IMR-90 (cell line): ENCODE data around the gene LHPP. TPM values are rescaled to one million over a fixed set of nuclear protein-coding genes. Genes with fewer than 3 reads are reported as not detected.

ENCODE experiments used
- ATAC-seq: fragments of 200-7000 bp; cut with Tn5 transposase; 2 replicates; pipeline ENCODE4 v1.9.1; 2020; ENCODE audit warnings: low read depth, mild to moderate bottlenecking, moderate library complexity
- BruUV-seq: library from RNA; stranded (reverse); fragments of 400-500 nt; replicated peaks from 2 replicates; lab custom pipeline; 2021; lab: Mats Ljungman, UMichigan
- CTCF ChIA-PET: fragments of 300-600 bp; formaldehyde crosslinking; extraction: SDS; loops from one replicate; lab custom pipeline; 2021; ENCODE audit warnings: antibody characterized with exemption; lab: Yijun Ruan, JAX
- POLR2A ChIA-PET: fragments of 300-600 bp; sonication (Branson Sonifier 250); formaldehyde crosslinking; loops from one replicate; lab custom pipeline; 2022; ENCODE audit warnings: antibody characterized with exemption; ENCODE audit not compliant: unreplicated experiment; lab: Charles Lee
- DNase-seq: peaks from one replicate; pipeline ENCODE4 v3.0.0; 2013
- H2AFZ ChIP-seq: replicated peaks from 2 replicates; pipeline ENCODE3; 2013; ENCODE audit warnings: low read length, mild to moderate bottlenecking; ENCODE audit not compliant: poor library complexity
- H2AK5ac ChIP-seq: 2 replicates; pipeline ENCODE4 v1.6.1; 2013; ENCODE audit warnings: low read depth, low read length, inconsistent platforms
- H2AK9ac ChIP-seq: replicated peaks from 2 replicates; pipeline ENCODE3; 2013; ENCODE audit warnings: mild to moderate bottlenecking, low read depth, low read length, moderate library complexity; ENCODE audit not compliant: poor library complexity
- H2BK120ac ChIP-seq: 2 replicates; pipeline ENCODE4 v1.6.1; 2013; ENCODE audit warnings: low read depth, low read length, inconsistent platforms
- H2BK15ac ChIP-seq: 3 replicates; pipeline ENCODE4 v1.6.1; 2013; ENCODE audit warnings: low read depth, low read length, inconsistent platforms
- H2BK20ac ChIP-seq: 2 replicates; pipeline ENCODE4 v1.6.1; 2013; ENCODE audit warnings: low read depth, mild to moderate bottlenecking, inconsistent platforms, low read length, moderate library complexity
- H2BK5ac ChIP-seq: 2 replicates; pipeline ENCODE4 v1.6.1; 2013; ENCODE audit warnings: mild to moderate bottlenecking, low read depth, low read length, inconsistent platforms; ENCODE audit not compliant: poor library complexity, severe bottlenecking
- H3K14ac ChIP-seq: replicated peaks from 2 replicates; pipeline ENCODE4 v1.6.1; 2013; ENCODE audit warnings: low read depth, low read length, inconsistent platforms
- H3K18ac ChIP-seq: 2 replicates; pipeline ENCODE4 v1.6.1; 2013; ENCODE audit warnings: low read depth, low read length, control low read depth
- H3K23ac ChIP-seq: 2 replicates; pipeline ENCODE4 v1.6.1; 2013; ENCODE audit warnings: low read depth, low read length, inconsistent platforms
- H3K27ac ChIP-seq: 2 replicates; pipeline ENCODE4 v1.5.1; 2013; ENCODE audit warnings: mild to moderate bottlenecking, control low read depth, low read length; ENCODE audit not compliant: insufficient read depth
- H3K27me3 ChIP-seq: 2 replicates; pipeline ENCODE4 v1.6.1; 2013; ENCODE audit warnings: low read length; ENCODE audit not compliant: control insufficient read depth, insufficient read depth
- H3K36me3 ChIP-seq: 2 replicates; pipeline ENCODE4 v1.6.1; 2013; ENCODE audit warnings: low read length, mixed read lengths; ENCODE audit not compliant: control insufficient read depth, insufficient read depth
- H3K4ac ChIP-seq: 2 replicates; pipeline ENCODE4 v1.6.1; 2013; ENCODE audit warnings: low read depth, low read length, inconsistent platforms
- H3K4me1 ChIP-seq: 2 replicates; pipeline ENCODE4 v1.6.1; 2013; ENCODE audit warnings: low read length, mixed read lengths; ENCODE audit not compliant: control insufficient read depth, insufficient read depth
- H3K4me2 ChIP-seq: 2 replicates; pipeline ENCODE4 v1.6.1; 2013; ENCODE audit warnings: low read depth, mild to moderate bottlenecking, control low read depth, low read length, moderate library complexity
- H3K4me3 ChIP-seq: 2 replicates; pipeline ENCODE4 v1.5.1; 2013; ENCODE audit warnings: low read depth, mild to moderate bottlenecking, control low read depth, low read length, moderate library complexity; ENCODE audit not compliant: insufficient read depth
- H3K56ac ChIP-seq: 2 replicates; pipeline ENCODE4 v1.6.1; 2013; ENCODE audit warnings: low read length, inconsistent platforms; ENCODE audit not compliant: insufficient read depth; ENCODE audit errors: extremely low read depth
- H3K79me1 ChIP-seq, 2 experiments: 2 replicates each; pipeline ENCODE4 v1.6.1; 2013; ENCODE audit warnings: low read length in 2 of 2, inconsistent platforms in 1 of 2, low read depth in 1 of 2
- H3K9ac ChIP-seq: 2 replicates; pipeline ENCODE4 v1.6.1; 2013; ENCODE audit warnings: low read depth, low read length, control low read depth
- H3K9me1 ChIP-seq: 2 replicates; pipeline ENCODE4 v1.6.1; 2013; ENCODE audit warnings: low read length, inconsistent platforms; ENCODE audit not compliant: insufficient read depth
- H3K9me3 ChIP-seq: 2 replicates; pipeline ENCODE4 v1.6.1; 2013; ENCODE audit warnings: low read length; ENCODE audit not compliant: control insufficient read depth, insufficient read depth
- H4K20me1 ChIP-seq: 2 replicates; pipeline ENCODE4 v1.6.1; 2013; ENCODE audit warnings: low read length, inconsistent platforms; ENCODE audit not compliant: insufficient read depth
- H4K5ac ChIP-seq: 2 replicates; pipeline ENCODE4 v1.6.1; 2013; ENCODE audit warnings: mild to moderate bottlenecking, low read depth, low read length, control low read depth
- H4K8ac ChIP-seq, 2 experiments: 2 replicates each; pipeline ENCODE4 v1.6.1; 2013; ENCODE audit warnings: low read depth in 2 of 2, low read length in 2 of 2, control low read depth in 1 of 2, inconsistent platforms in 1 of 2
- H4K91ac ChIP-seq: 2 replicates; pipeline ENCODE4 v1.6.1; 2013; ENCODE audit warnings: low read depth, low read length, inconsistent platforms; ENCODE audit not compliant: insufficient read depth
- BHLHE40 ChIP-seq: fragments of 150-350 bp; IDR thresholded peaks from 2 replicates; pipeline ENCODE4 v1.6.1; 2016; ENCODE audit warnings: mild to moderate bottlenecking, low read depth, low read length
- CEBPB ChIP-seq: IDR thresholded peaks from 2 replicates; pipeline ENCODE4 v1.6.1; 2012; ENCODE audit warnings: low read depth, low read length, improper control_type of control experiment
- CHD1 ChIP-seq: IDR thresholded peaks from 2 replicates; pipeline ENCODE4 v1.6.1; 2012; ENCODE audit warnings: low read depth, low read length, improper control_type of control experiment
- CTCF ChIP-seq: conservative IDR thresholded peaks from 2 replicates; pipeline ENCODE4 v1.5.1; 2012; ENCODE audit warnings: mild to moderate bottlenecking, low read depth, low read length, improper control_type of control experiment
- ELK1 ChIP-seq: fragments of 150-350 bp; IDR thresholded peaks from 2 replicates; pipeline ENCODE4 v1.6.1; 2016; ENCODE audit warnings: low read depth, mild to moderate bottlenecking, low read length, moderate library complexity, borderline replicate concordance
- FOS ChIP-seq: fragments of 150-350 bp; IDR thresholded peaks from 2 replicates; pipeline ENCODE4 v1.6.1; 2016; ENCODE audit warnings: low read depth, low read length
- MAFK ChIP-seq: IDR thresholded peaks from 2 replicates; pipeline ENCODE4 v1.6.1; 2012; ENCODE audit warnings: low read depth, low read length, improper control_type of control experiment
- MAZ ChIP-seq: IDR thresholded peaks from 2 replicates; pipeline ENCODE4 v1.6.1; 2012; ENCODE audit warnings: low read depth, mild to moderate bottlenecking, low read length, improper control_type of control experiment, moderate library complexity, borderline replicate concordance
- MXI1 ChIP-seq: IDR thresholded peaks from 2 replicates; pipeline ENCODE4 v1.6.1; 2012; ENCODE audit warnings: low read depth, mild to moderate bottlenecking, low read length, moderate library complexity, borderline replicate concordance
- NFE2L2 ChIP-seq: fragments of 150-350 bp; IDR thresholded peaks from 2 replicates; pipeline ENCODE4 v1.6.1; 2016; ENCODE audit warnings: low read depth, mild to moderate bottlenecking, low read length
- POLR2A ChIP-seq: IDR thresholded peaks from 2 replicates; pipeline ENCODE4 v1.6.1; 2012; ENCODE audit warnings: mild to moderate bottlenecking, low read depth, low read length
- RAD21 ChIP-seq: IDR thresholded peaks from 2 replicates; pipeline ENCODE4 v1.6.1; 2012; ENCODE audit warnings: low read length, improper control_type of control experiment
- RCOR1 ChIP-seq: IDR thresholded peaks from 2 replicates; pipeline ENCODE4 v1.6.1; 2012; ENCODE audit warnings: mild to moderate bottlenecking, low read length, improper control_type of control experiment; ENCODE audit not compliant: insufficient replicate concordance
- RFX5 ChIP-seq: IDR thresholded peaks from 2 replicates; pipeline ENCODE4 v1.8.0; 2012; ENCODE audit warnings: low read depth, mild to moderate bottlenecking, low read length, moderate library complexity
- SMC3 ChIP-seq: fragments of 150-350 bp; IDR thresholded peaks from 2 replicates; pipeline ENCODE4 v1.6.1; 2016; ENCODE audit warnings: low read depth, mild to moderate bottlenecking, antibody characterized with exemption, low read length, moderate library complexity
- USF2 ChIP-seq: fragments of 150-350 bp; IDR thresholded peaks from 2 replicates; pipeline ENCODE4 v1.6.1; 2017; ENCODE audit warnings: mild to moderate bottlenecking, antibody characterized with exemption, low read length, low read depth
- WGBS, 2 experiments: methylation state at CpG; one replicate each; pipeline versions ENCODE4 v1.1.5 to v1.1.7; 2013; ENCODE audit warnings: missing lambda C conversion rate in 2 of 2; ENCODE audit not compliant: insufficient read length in 1 of 2; ENCODE audit errors: extremely low coverage in 2 of 2; 5-methylcytosine and 5-hydroxymethylcytosine counted together
- dilution Hi-C: fragments of 300-500 bp; cut with HindIII; formaldehyde crosslinking; loops from one replicate; pipeline ENCODE4 v1.14.3; 2018; ENCODE audit warnings: low sequenced_read_pairs; ENCODE audit not compliant: unreplicated experiment
- in situ Hi-C: fragments of 300-500 bp; cut with MboI; formaldehyde crosslinking; loops from 3 replicates; pipeline ENCODE4 v1.14.3; 2019; ENCODE audit warnings: low sequenced_read_pairs, inconsistent platforms, mixed read lengths
- intact Hi-C: fragments of 100-400 bp; cut with micrococcal nuclease; formaldehyde crosslinking; loops from 2 replicates; pipeline ENCODE4 v1.10.0; 2022
- polyA plus RNA-seq, 3 experiments: library from polyadenylated mRNA; depleted of rRNA; stranded (reverse); fragments of >200 nt; gene quantifications; 2 replicates each; pipeline ENCODE4 v1.2.3, GENCODE V29; 2012; ENCODE audit warnings: low replicate concordance in 1 of 3
- total RNA-seq: library from RNA; depleted of rRNA; stranded (reverse); fragments of >200 nt; gene quantifications from 2 replicates; pipeline ENCODE4 v1.2.3, GENCODE V29; 2012

The LHPP gene
- total and polyA plus RNA-seq, 2 of the 4 experiments (the other 2 are of a cell fraction) = 2.7 to 8.3 TPM

DNA sequence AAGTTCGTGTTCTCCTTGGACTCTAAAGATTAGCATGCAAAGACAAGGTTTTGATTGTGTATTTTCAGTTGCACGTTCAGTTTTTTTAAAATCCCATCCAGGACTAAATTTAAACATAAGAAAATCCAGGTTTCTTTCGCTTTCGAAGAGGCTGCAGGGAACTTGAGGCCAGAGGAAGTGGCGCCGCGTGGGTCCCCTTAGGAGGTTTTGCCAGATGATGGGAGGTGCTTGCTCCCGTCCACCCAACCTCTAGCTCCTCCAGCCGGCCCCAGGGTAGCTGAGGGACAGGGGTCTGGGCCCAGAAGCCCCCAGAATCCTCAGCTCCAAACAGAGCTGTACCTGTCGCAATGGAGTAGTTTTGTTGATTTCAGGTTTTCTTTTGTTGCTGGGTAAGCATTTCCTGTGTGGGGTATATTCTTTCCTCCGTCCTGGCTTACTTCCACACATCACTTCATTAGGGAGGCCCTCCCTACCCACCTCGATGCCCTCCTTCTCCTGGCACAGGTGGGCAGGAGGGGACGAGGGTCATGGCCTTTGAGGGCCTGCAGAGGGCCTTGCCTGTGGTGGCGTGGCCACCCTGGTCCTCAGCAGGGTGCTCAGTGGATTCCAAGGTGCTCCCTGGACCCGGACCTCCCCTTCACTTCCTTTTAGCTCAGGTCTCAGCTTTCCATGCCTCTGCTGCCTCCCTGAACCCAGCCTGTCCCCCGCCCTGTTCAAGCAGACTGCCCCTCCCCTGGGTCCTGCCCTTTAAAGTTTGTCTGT is 32.6 kb downstream of the LHPP start:
- ATAC-seq (no peak), DNase-seq (no peak)
- TF ChIP-seq MAFK (no peak), RAD21 (no peak), MXI1 (no peak), CHD1 (no peak), RCOR1 (no peak), POLR2A (no peak), ELK1 (no peak), CEBPB (no peak), RFX5 (no peak), USF2 (no peak), CTCF (no peak), FOS (no peak), MAZ (no peak), BHLHE40 (no peak), NFE2L2 (no peak), SMC3 (no peak)
- intact Hi-C loops = no loop called here
- no peak overlapping the region for H3K56ac ChIP-seq
- no peaks in the 10 kb centered on the region for H3K9me1 ChIP-seq
- no peak overlapping the region for H3K4me3 ChIP-seq
- H4K8ac ChIP-seq = no peak overlapping the region
- H2AK5ac ChIP-seq = no peak overlapping the region
- no peaks in the 10 kb centered on the region for H3K79me1 ChIP-seq
- in situ Hi-C loops = no loop called here
- no peak overlapping the region for H2BK5ac ChIP-seq
- no TSS peak for BruUV-seq
- H3K14ac ChIP-seq = no peak overlapping the region
- H3K4ac ChIP-seq = no peak overlapping the region
- 70% methylated on average over 3 of the region's 16 CpGs; no CpG with 5 or more reads in 1 of the 2 experiments for WGBS, 2 experiments
- H3K18ac ChIP-seq = no peak overlapping the region
- no peak overlapping the region for H3K27ac ChIP-seq
- H3K4me2 ChIP-seq = no peak overlapping the region
- no peaks in the 10 kb centered on the region for H3K4me1 ChIP-seq
- no peaks in the 10 kb centered on the region for H3K27me3 ChIP-seq
- ChIA-PET CTCF (no interaction called here), POLR2A (no interaction called here)
- no peak overlapping the region for H2BK20ac ChIP-seq
- H4K20me1 ChIP-seq = no peaks in the 10 kb centered on the region
- H3K23ac ChIP-seq = no peak overlapping the region
- dilution Hi-C loops = no loop called here
- no peak overlapping the region for H4K91ac ChIP-seq
- H2AFZ ChIP-seq = no peak overlapping the region
- H3K9me3 ChIP-seq = no peaks in the 10 kb centered on the region
- H2BK15ac ChIP-seq = no peak overlapping the region
- no peak overlapping the region for H2BK120ac ChIP-seq
- H3K9ac ChIP-seq = no peak overlapping the region
- H3K36me3 ChIP-seq = no peaks in the 10 kb centered on the region
- no peak overlapping the region for H4K5ac ChIP-seq
- no peak overlapping the region for H2AK9ac ChIP-seq
